Keratinocyte (primary cell): ENCODE results near the gene TOMM6.
"Not testable (repeated sequence)": the region's sequence is repeated elsewhere in the genome, so short reads cannot be mapped to it uniquely, and the experiment has no call there.

ENCODE experiments used
- CTCF ChIP-seq, 3 experiments: IDR thresholded peaks in 1 of 3; conservative IDR thresholded peaks in 1 of 3; optimal IDR thresholded peaks in 1 of 3; 2 replicates in 2 of 3; 3 replicates in 1 of 3; pipeline versions ENCODE3 to v1.5.1; 2011; ENCODE audit warnings: low read length in 3 of 3, mild to moderate bottlenecking in 3 of 3, moderate library complexity in 2 of 3, control low read depth in 1 of 3, inconsistent platforms in 1 of 3; ENCODE audit not compliant: insufficient read depth in 2 of 3; ENCODE audit errors: extremely low read depth in 1 of 3
- EZH2 ChIP-seq: IDR thresholded peaks from one replicate; pipeline ENCODE4 v1.6.1; 2012; ENCODE audit warnings: inconsistent platforms, mild to moderate bottlenecking, low read length, moderate library complexity

- not testable (repeated sequence) for TF ChIP-seq CTCF (optimal IDR thresholded peaks at IDR 0.05 in 1 of 3, IDR thresholded peaks at IDR 0.05 in 1 of 3, conservative IDR thresholded peaks at IDR 0.05 in 1 of 3; ENCODE audit: extremely low read depth in 1 of 3, insufficient read depth in 2 of 3, low read length in 3 of 3); EZH2
These were observed 21.3 kb upstream of the TOMM6 start for GRCh38 chr6:41766043-41766664.
